GM12872 (cell line): ENCODE results near the gene MYOD1.

Experiments used
- CTCF ChIP-seq: IDR thresholded peaks from 3 replicates; pipeline ENCODE4 v1.5.1; 2011; ENCODE audit warnings: low read depth, mild to moderate bottlenecking, low read length, moderate library complexity; ENCODE audit not compliant: insufficient read depth

Gene MYOD1

GRCh38 chr11:17736930-17737817 is 17.8 kb downstream of the MYOD1 start:
- TF ChIP-seq CTCF: no peak

GRCh38 chr11:17738151-17738973 is 19.0 kb downstream of the MYOD1 start:
- TF ChIP-seq CTCF: no peak

GRCh38 chr11:17739945-17740338 is 20.6 kb downstream of the MYOD1 start:
- TF ChIP-seq CTCF: no peak

GRCh38 chr11:17740649-17741235 is 21.4 kb downstream of the MYOD1 start:
- no peak for TF ChIP-seq CTCF

- no peak for TF ChIP-seq CTCF
Measured at GRCh38 chr11:17741487-17741886, 22.1 kb downstream of the MYOD1 start.

- TF ChIP-seq CTCF: no peak
Measured at GRCh38 chr11:17742019-17742418, 22.6 kb downstream of the MYOD1 start.
